ENCODE measurements around the gene MMRN2. TPM values are rescaled to one million over a fixed set of nuclear protein-coding genes. Genes with fewer than 3 reads are reported as not detected.

MMRN2 gene
- total RNA-seq, 4 donors from 2014 or later, result 23.1 to 77.6 (median 40.7) TPM

- no peaks in the 10 kb centered on the region for H3K27me3 ChIP-seq
- no peaks in the 10 kb centered on the region for H3K36me3 ChIP-seq
- H3K4me3 ChIP-seq, result no peak overlapping the region
- H3K4me1 ChIP-seq, result peaks cover 72% of the 10 kb centered on the region
- WGBS, result 97% methylated on average over 5 of the region's 5 CpGs
- H3K9me3 ChIP-seq, result no peaks in the 10 kb centered on the region
- no peak for TF ChIP-seq POLR2A (IDR thresholded peaks at IDR 0.05)
- TF ChIP-seq POLR2AphosphoS5 (IDR thresholded peaks at IDR 0.05), result no peak
- TF ChIP-seq CTCF (IDR thresholded peaks at IDR 0.05), result no peak
- no peak for TF ChIP-seq EP300 (IDR thresholded peaks at IDR 0.05)
- no peak overlapping the region for H3K27ac ChIP-seq
- DNase-seq (ENCODE audit: low spot score in 2 of 2), result no peak
These were observed 19.1 kb upstream of the MMRN2 start for GRCh38 chr10:86976362-86977056.

- no peaks in the 10 kb centered on the region for H3K36me3 ChIP-seq
- H3K4me1 ChIP-seq, result peaks cover 70% of the 10 kb centered on the region
- H3K9me3 ChIP-seq, result no peaks in the 10 kb centered on the region
- no peak for TF ChIP-seq EP300 (IDR thresholded peaks at IDR 0.05)
- no peak for TF ChIP-seq POLR2A (IDR thresholded peaks at IDR 0.05)
- TF ChIP-seq POLR2AphosphoS5 (IDR thresholded peaks at IDR 0.05), result no peak
- TF ChIP-seq CTCF (IDR thresholded peaks at IDR 0.05), result no peak
- DNase-seq (ENCODE audit: low spot score in 2 of 2), result no peak
- H3K27me3 ChIP-seq, result no peaks in the 10 kb centered on the region
- peak overlapping the region; percentile 99 for H3K27ac ChIP-seq
- 49% methylated on average over 7 of the region's 7 CpGs for WGBS
- H3K4me3 ChIP-seq, result peak overlapping the region; percentile 26
These were observed 17.1 kb upstream of the MMRN2 start for GRCh38 chr10:86974484-86974883.

- Histone ChIP-seq H3K4me1 (peaks cover 70% of the 10 kb centered on the region), H3K27me3 (no peaks in the 10 kb centered on the region), H3K9me3 (no peaks in the 10 kb centered on the region), H3K36me3 (no peaks in the 10 kb centered on the region), H3K4me3 (no peak overlapping the region), H3K27ac (peak overlapping the region; percentile 99)
- 68% methylated on average over 10 of the region's 11 CpGs for WGBS
- DNase-seq (ENCODE audit: low spot score in 2 of 2), result peak; percentile 77 to 78
- TF ChIP-seq EP300 (IDR thresholded peaks at IDR 0.05), result no peak
These were observed 15.4 kb upstream of the MMRN2 start for GRCh38 chr10:86972613-86973380.

GRCh38 chr10:86971232-86971991 lies 14.0 kb upstream of the MMRN2 start:
- 9% methylated on average over 49 of the region's 66 CpGs for WGBS
- peak; percentile 51 for TF ChIP-seq EP300 (IDR thresholded peaks at IDR 0.05)
- TF ChIP-seq POLR2AphosphoS5 (IDR thresholded peaks at IDR 0.05), result peak; percentile 62 to 94 (median 92)
- TF ChIP-seq CTCF (IDR thresholded peaks at IDR 0.05), result peak; percentile 8 to 18
- TF ChIP-seq POLR2A (IDR thresholded peaks at IDR 0.05), result no peak
- no peaks in the 10 kb centered on the region for H3K27me3 ChIP-seq

GRCh38 chr10:86970982-86971231 lies 13.5 kb upstream of the MMRN2 start:
- DNase-seq (ENCODE audit: low spot score in 2 of 2), result peak in 1 of 2 donors; percentile 95
- H3K9me3 ChIP-seq, result no peaks in the 10 kb centered on the region
- H3K36me3 ChIP-seq, result no peaks in the 10 kb centered on the region
- TF ChIP-seq EP300 (IDR thresholded peaks at IDR 0.05) (no peak), POLR2A (IDR thresholded peaks at IDR 0.05) (peak; percentile 79 to 98), POLR2AphosphoS5 (IDR thresholded peaks at IDR 0.05) (peak in 1 of 3 donors; percentile 30), CTCF (IDR thresholded peaks at IDR 0.05) (no peak)
- H3K4me3 ChIP-seq, result peak overlapping the region; percentile 74
- no peaks in the 10 kb centered on the region for H3K27me3 ChIP-seq
- peak overlapping the region; percentile 99 for H3K27ac ChIP-seq
- WGBS, result 0% methylated on average over 3 of the region's 20 CpGs
- peaks cover 84% of the 10 kb centered on the region for H3K4me1 ChIP-seq

More at GRCh38 chr10:86971232-86971991, 14.0 kb upstream of the MMRN2 start:
- DNase-seq (ENCODE audit: low spot score in 2 of 2), result peak; percentile 95 to 97
- H3K4me3 ChIP-seq, result peak overlapping the region; percentile 74
- H3K9me3 ChIP-seq, result no peaks in the 10 kb centered on the region
- no peaks in the 10 kb centered on the region for H3K36me3 ChIP-seq
- peaks cover 81% of the 10 kb centered on the region for H3K4me1 ChIP-seq
- H3K27ac ChIP-seq, result peak overlapping the region; percentile 99
